Measurements from ENCODE around the gene GNLY. TPM values are rescaled to one million over a fixed set of nuclear protein-coding genes. Genes with fewer than 3 reads are reported as not detected.

Gene GNLY
- total and polyA plus RNA-seq, 2 donors (not counting 3 experiments of a cell fraction or from before 2014, with no cell fraction given), result not detected

GRCh38 chr2:85706599-85707296 lies 12.6 kb downstream of the GNLY start:
- no peak overlapping the region for H3K4me3 ChIP-seq (replicated peaks in 1 of 3; ENCODE audit: insufficient read depth in 1 of 3, low read depth in 1 of 3, low read length in 3 of 3)
- no peaks in the 10 kb centered on the region for H3K36me3 ChIP-seq (ENCODE audit: control insufficient read depth in 2 of 2, extremely low read depth in 1 of 2, insufficient read depth in 2 of 2, low read length in 2 of 2)
- no peaks in the 10 kb centered on the region for H4K20me1 ChIP-seq (replicated peaks; ENCODE audit: control insufficient read depth, extremely low read depth, insufficient read depth, low read length)
- no TSS peak for BruUV-seq (replicated peaks)
- DNase-seq (ENCODE audit: low read depth, low spot score) (no peak), FAIRE-seq (no peak)
- H3K79me2 ChIP-seq (ENCODE audit: control insufficient read depth, insufficient read depth, low read length), result no peaks in the 10 kb centered on the region
- no peaks in the 10 kb centered on the region for H3K9me3 ChIP-seq (replicated peaks; ENCODE audit: control insufficient read depth, insufficient read depth, low read length)
- H3K4me1 ChIP-seq (ENCODE audit: control insufficient read depth, extremely low read depth, insufficient read depth, low read length), result peaks cover 24% of the 10 kb centered on the region
- H3K4me2 ChIP-seq (ENCODE audit: insufficient read depth, low read length), result no peak overlapping the region
- TF ChIP-seq JUN (IDR thresholded peaks at IDR 0.05; ENCODE audit: borderline replicate concordance, insufficient read depth, insufficient read length, low read depth) (no peak), MAX (IDR thresholded peaks at IDR 0.05; ENCODE audit: insufficient read depth, insufficient read length) (no peak), POLR2AphosphoS5 (IDR thresholded peaks at IDR 0.05; ENCODE audit: insufficient read depth, low read depth, low read length) (no peak), EZH2 (IDR thresholded peaks at IDR 0.05; ENCODE audit: borderline replicate concordance, low read depth, low read length, severe bottlenecking) (no peak), CTCF (IDR thresholded peaks at IDR 0.05; ENCODE audit: extremely low read depth in 1 of 2, insufficient read depth in 1 of 2, low read depth in 1 of 2, low read length in 2 of 2) (no peak), GATA2 (IDR thresholded peaks at IDR 0.05; ENCODE audit: insufficient read depth, insufficient read length, low read depth, low read length) (no peak), MYC (IDR thresholded peaks at IDR 0.05; ENCODE audit: low read depth, low read length) (no peak), POLR2A (IDR thresholded peaks at IDR 0.05; ENCODE audit: low read depth, low read length) (no peak), FOS (IDR thresholded peaks at IDR 0.05; ENCODE audit: borderline replicate concordance, insufficient read depth, low read length) (no peak)
- H3K27ac ChIP-seq (ENCODE audit: insufficient read depth, low read depth, low read length), result no peak overlapping the region
- ChIA-PET CTCF (interaction anchor here (0.7 to 8.8 kb wide), 28 partner anchors 9 to 321 kb away, joined by 3 to 138 read pairs (median 8); partner anchors contain the start of gene ATOH8), POLR2A (no interaction called here)
- intact Hi-C loops (cut with micrococcal nuclease), result loop anchor here (1.0 kb wide), 3 partner anchors 27 to 69 kb away; no protein-coding TSS in a partner anchor
- no peaks in the 10 kb centered on the region for H3K9me1 ChIP-seq (replicated peaks; ENCODE audit: control insufficient read depth, extremely low read depth, insufficient read depth, low read length)
- dilution Hi-C loops (cut with MboI; ENCODE audit: extremely low pct_ligation_motif_present, low sequenced_read_pairs), result loop anchor here (25.0 kb wide), 1 partner anchor 106 kb away; no protein-coding TSS in a partner anchor
- H3K27me3 ChIP-seq (ENCODE audit: control insufficient read depth in 2 of 2, insufficient read depth in 2 of 2, low read length in 2 of 2), result no peaks in the 10 kb centered on the region
- H3K9ac ChIP-seq (replicated peaks; ENCODE audit: extremely low read depth, insufficient read depth, low read length), result no peak overlapping the region
- H2AFZ ChIP-seq (ENCODE audit: low read depth, low read length), result no peak overlapping the region

Data from endothelial cell of umbilical vein (primary cell).